ENCODE data around the gene ALPL.

ALPL gene

DNA sequence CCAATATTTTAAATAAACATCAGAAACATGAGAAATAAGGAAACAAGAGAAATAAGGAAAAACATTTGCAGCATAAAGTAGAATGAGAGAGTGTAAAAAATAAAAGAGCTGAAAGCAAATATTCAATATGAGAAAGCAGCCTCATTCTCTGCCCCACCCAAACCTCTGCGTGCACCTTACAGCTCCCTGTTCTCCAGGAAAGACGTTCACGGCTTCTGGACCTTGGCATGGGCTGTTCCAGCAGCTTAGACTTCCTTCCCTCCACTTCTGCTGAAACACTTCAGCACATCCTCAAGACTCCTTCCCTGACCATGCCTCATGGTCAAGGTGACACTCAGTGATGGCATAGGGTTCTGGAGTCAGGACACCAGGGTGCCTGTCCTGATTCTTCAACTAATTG lies 23.3 kb downstream of the ALPL start:
- no peak for DNase-seq

DNA sequence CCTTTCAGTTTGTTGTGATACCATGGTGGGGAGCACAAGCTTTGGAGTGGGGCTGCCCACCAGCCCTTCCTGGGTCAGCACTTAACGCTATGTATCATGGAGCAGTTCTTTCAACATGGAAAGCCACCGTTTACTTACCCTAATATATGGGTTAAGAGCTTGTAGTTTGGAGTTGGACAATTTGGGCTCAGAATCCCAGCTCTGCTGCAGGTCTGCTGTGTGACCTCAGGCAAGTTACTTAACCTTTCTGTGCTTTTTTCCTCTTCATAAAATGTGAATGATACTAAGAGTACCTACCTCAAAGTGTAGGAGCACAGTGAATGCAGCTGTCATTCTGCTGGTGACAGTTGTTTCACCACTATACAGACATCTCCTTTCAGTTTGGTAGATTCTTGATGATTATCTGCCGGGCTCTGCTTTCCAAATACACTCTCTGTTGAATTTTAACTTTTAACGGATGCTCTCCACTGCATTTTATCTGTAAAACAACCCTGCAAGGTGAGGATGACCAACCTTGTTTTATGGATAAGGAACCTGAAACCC lies 23.8 kb downstream of the ALPL start:
- no peak for DNase-seq

DNA sequence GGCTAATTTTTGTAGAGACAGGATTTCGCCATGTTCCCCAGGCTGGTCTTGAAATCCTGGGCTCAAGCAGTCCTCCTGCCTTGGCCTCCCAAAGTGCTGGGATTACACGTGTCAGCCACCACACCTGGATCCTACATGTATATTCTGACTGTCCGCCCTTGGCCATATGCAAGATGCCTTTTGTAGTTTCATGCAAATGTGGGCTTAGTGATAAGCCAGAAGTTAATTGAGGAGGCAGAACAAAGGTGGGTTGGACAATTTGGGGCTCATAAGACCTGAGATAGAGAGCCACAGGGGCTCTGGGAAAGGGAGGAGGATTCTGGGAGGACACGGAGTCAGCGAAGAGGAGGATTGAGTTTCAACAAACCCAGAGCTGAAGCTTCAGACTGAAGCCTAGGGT lies 24.9 kb downstream of the ALPL start:
- DNase-seq = no peak

DNA sequence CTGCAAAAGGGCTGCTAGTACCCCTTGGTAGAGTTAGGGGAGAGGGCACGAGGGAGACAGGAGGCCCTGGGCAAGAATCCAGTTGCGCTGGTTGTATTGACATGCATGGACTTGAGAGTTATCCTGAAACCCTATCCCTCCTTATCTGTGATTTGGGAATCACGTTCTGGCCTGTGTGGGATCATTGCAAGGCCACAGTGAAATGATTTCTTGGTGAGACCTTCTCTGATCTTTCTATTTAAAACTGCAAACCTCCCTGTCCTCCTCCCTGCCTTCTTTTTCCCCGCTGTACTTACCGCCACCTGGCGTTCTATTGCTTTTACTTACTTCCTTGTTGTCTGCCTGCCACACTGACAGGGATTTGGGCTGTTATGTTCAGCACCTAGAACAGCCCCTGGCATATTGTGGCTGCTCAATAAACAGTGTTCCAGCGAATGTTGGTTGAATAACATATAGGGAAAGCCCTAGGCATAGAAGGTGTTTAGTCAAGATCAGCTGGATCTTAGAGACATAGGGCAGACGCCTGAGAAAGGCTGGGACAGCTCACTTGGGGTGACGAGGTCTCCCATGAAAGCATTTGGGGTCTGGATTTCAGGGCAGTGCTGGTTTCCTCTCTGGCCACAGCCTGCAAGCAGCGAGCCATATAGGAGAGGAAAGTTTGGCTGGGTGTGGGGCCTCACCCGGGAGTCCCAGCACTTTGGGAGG lies 25.6 kb downstream of the ALPL start:
- DNase-seq = peak; percentile 11 to 47

DNA sequence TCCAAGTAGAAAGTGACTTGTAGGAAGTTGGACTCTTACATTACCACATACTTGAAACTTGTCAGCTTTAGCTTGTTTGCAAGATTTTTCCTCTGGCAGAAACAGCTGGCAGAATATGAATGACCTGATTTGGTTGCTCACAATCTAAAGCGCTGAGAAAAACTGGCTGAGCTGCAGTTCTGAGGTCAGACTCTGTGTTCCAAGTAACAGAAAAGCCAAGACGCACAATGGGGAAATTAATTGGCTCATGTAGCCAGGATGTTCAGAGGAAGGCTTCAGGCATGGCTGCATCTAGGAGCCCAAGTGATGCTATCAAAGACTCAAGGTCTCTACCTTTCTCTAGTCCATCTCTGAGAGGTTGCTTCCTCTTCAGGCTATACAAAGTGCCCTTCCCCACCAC lies 27.0 kb downstream of the ALPL start:
- no peak for DNase-seq

DNA sequence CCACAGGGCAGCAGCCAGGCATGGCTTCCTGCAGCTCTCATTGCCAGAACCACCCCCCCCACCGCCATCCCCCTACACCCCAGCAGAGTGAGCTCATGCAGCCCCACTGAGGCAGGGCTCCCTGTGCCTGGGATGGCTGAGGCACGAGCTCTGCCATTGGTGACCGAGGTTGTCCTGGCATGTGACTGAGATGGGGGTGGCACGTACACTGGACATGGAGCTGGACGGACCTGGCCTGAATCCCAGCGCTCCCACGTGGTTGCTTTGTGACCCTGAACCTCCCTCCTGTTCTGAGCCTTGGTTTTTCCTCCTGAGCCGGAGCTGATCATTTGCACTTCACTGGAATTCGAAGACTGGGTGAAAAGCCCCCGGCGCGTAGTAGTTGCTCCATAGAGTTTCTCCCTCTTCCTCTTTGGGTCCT lies 28.3 kb downstream of the ALPL start:
- no peak for DNase-seq

DNA sequence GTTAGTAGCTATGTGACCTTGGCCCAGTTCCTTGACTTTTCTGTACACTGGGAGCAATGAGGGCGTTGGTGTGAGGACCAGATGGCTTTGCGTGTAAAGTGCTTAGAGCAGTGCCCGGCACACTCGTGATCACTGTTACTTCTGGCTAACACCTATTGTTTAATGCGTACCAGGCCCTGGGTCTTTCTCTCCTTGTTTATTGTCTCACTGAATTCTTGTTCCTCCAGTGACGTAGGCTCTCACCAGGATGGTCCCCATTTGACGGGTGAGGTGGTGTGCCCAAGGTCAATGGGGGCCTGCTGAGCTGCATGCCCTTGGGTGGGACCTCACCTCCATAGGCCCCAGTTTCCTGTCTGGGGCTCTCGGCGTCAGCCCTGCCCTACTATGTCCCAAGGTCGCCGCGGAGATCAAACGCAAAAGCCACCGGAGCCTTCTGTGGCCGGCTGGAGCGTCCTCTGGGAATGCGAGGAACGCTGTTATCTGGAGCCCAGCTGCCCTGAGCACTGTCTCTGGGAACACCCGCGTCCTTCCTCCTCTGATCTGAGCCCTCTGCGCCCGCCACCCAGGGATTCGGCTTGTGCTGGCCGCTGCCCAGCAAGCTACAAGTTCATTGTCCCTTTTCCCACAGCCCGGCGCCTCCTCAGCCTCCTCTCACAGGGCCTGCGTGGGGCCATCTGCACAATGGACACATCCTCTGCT lies 28.9 kb downstream of the ALPL start:
- DNase-seq = no peak

DNA sequence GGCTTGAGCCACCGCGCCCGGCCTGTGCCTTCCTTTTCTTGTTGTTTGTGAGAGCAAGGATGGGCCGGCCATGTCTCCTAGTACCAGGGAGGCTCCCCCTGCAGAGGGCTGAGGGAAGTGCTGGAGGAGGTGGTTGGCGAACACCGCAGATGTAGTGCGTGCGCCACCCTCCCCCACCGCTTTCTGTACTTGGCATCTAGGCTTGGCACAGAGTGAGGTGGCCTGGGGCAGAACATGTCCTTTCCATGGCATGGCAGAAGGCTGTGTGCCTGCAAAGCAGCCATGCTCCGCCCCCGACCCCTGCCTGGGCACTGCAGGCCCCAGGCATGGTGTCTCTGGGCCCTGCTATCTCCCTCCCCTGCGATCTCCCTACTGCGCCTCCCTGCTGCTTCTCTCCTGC lies 30.7 kb downstream of the ALPL start:
- DNase-seq = peak; percentile 14 to 44

DNA sequence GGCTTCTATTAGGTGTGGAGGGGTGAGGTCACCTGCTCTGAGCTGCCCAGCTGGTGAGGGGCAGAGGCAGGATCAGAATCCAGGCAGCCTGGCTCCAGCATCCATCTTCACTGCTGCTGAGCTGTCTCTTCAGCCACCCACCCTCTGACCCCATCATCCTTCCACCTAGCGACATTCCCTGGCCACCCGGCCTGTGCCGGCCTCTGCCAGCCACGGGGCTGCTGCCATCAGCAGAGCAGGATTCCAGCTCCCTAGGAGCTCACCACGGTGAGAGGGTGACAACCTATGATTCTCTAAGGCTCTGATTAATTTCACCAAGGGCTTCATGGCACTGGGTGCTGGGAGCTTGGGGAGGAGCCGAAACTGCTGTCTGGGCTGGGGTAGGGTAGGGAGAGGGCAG lies 32.1 kb downstream of the ALPL start:
- no peak for DNase-seq

DNA sequence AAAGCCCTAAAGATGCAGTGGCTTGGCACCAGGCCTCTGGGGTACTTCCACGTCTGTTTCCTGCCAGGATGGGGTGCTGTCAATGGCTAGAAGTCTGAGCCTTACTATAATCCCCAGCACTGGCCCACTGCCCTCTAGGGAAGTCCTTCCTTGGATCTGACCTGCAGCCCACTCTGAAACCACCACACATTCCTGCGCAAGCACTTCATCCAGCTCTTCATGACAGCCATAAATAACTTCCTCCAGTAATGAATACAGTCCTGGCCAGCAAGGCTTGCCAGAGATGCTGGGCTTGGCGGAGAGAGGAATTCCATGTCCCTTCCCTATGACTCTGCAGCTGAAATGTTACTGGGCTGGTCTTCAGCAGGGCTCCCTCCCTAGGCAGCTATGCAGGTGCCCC lies 32.6 kb downstream of the ALPL start:
- peak in 1 of 2 experiments; percentile 6 for DNase-seq

DNA sequence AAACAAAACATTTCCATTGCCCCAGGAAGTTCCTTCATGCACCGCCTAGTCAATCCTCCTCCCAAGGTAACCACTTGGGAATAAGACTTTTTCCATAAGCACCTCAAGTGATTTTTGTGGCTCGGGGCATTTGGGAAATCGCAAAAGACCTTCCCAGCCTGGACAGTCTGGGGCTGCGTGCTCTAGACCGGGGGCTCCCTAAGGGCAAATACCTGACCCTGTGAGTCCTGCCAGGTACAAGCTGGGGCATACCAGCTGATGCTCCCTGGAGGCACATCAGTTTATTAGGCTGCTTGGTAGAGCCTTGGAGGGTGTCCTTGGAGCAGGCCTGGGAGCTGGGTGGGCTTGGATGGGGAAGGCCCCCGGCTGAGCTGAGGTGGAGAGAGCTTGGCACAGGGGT lies 34.4 kb downstream of the ALPL start:
- DNase-seq = no peak

DNA sequence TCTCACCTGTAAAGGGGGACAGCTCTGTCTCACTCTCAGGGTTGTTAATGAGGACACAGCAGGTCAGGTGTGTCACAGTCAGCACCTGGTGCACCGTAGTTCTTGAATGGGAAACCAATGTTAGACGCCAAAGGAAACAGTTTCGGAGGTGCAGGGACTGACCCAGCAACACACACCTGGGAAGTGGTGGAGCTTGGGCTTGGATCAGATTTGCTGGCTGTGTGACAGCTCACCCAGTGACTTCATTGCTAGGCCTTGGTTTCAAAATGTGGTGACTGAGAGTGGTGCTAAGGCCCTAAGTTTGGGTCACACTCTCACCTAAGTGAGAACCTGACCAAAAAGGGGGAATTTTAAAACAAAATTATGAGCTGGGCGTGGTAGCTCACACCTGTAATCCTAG lies 34.9 kb downstream of the ALPL start:
- no peak for DNase-seq

DNA sequence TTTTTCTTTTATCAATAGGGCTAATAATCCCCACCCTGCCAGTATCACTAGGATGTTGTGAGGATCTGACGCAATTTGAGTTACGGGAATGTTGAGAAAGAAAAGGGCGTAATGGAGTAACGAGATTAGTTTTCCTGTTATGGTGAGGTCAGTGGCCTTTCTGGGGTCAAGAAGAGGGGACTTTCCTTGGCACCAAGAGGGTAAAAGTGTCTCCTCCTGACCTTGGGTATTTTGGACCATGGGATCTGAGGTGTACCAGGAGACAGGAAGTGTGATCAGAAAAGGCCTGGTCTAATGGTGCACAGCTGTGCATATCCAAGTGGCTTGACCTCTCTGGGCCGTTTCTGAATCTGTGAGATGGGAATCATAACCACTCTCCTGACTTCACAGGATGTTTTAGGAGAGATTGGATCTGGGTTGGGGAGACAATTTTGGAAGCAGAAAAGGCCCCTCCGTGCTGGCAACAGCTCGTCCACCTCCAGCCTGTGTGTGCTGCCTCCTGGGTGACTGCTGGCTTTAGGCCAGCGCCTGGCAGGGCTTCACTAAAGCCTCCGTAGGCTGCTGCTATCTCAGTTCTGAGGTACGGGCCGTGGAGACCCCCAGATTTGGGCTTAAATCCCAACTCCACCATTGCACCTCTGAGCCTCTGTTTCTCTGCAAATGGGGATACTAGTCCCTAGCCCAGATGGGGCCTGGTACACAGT lies 37.1 kb downstream of the ALPL start:
- peak in 1 of 2 experiments; percentile 32 for DNase-seq

DNA sequence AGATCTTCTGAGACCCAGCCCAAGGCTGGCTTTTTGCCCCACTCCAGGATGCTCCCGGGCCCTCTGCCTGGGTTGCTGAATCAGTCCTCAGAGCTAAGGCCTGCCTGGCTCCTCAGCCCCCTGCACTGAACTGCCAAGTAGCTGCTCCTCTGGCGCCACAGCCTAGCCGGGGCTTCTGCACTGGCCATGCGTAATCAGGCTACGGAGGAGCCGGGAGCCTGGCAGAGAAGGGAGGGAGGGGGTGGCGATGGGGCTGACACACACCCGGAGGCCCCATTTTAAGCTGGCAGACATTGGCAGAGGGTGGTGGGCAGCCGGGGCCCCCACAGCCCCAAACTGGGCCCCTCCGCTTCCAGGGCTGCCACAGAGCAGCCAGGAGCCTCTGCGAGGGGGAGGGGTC lies 38.7 kb downstream of the ALPL start:
- peak in 1 of 2 experiments; percentile 35 for DNase-seq

DNA sequence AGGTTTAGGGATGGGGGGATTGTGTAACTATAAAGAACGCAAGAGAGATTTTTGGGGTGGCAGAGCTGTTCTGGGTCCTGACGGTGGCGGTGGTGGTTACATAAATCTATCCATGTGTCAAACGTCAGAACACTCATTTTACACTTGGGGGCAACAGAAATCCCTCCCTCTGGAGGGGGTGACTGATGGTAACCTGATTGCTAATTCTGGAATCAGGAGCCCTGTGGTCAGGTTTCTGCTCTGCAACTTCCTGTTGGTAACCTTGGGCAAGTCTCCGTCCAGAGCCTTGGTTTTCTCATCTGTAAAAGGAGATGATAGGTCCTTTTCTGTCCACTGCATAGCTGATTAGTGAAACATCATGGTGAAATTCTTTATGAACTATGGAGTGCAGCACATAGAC lies 40.9 kb downstream of the ALPL start:
- DNase-seq = no peak

DNA sequence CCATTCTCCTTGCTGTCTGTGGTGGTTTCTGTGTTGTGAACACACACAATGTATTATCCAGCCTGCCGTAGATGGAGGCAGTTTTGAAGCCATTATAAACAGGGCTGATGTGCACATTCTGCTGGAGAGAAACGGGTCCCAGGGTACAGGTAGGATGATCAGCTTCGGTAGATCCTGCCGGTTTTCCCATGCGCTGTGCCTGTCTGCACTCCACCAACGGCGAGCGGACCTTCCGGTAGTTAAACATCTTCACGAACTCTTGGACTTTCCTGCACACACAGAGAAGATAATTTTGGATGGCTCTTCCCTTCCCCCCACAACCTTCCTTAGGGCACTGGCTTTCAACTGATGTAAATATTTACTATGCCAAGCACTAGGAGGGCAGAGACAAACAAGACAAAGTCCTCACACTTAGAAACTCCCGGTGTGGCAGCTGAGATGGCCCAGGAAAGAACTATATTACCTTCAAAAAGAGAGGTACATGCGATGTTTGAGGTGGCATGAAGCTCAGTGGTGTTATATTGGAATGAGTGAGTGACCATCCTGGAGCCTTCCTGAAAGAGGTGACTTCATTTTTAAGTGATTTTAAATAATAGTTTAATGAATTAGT lies 41.7 kb downstream of the ALPL start:
- no peak for DNase-seq

DNA sequence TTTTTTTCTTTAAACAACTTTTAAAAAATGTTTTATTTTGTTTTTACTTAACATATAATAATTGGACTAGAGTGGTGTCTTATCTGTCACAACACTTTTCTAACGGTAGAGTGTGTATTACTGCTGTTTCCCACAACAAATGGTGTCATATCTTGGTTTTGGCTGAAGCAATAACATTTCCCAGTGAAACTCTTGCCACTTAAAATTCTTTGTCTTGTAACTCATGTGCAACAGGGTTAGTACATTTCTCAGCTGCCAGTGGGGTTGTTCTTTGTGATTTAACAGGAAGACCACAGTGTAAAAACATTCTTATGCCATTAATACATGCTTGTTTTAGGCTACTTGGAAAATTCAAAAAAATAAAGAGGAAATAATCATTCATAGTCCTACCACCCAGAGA lies 43.5 kb downstream of the ALPL start:
- DNase-seq = no peak

DNA sequence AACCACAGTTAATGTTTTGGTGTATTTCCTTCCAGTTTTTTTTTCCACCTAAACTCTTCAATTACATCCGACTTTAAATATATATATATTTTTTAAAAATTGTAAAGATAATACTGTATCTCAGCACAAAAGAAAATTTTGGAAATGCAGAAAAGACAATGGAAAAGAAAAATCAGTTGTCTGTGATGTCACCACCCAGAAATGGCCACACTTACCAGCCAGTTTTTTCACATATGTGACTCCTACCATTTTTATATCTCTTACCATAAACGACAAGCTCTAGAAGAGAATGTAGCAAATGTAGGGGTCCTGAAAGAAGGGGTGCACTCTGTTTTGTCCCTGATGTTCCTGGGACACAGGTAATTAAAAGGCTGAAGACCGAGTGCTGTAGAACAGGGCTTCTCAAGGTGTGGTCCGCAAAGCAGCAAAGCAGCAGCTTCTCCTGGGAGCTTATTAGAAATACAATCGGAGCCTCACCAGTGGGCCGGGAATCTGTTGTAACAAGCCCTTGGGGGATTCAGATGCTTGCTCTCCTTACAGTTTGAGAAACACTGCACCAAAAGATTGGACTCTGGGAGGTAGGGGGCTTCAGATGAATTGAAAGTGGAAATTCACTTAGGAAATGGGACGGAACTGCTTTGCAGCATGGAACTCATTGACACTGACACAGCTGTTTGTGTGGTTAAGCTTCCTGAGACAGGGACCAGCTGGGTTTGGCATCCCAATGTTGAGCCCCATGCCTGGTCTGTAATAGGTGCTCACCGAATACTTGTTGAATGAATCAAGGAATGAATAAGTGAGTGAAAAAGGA lies 44.1 kb downstream of the ALPL start:
- DNase-seq = no peak

DNA sequence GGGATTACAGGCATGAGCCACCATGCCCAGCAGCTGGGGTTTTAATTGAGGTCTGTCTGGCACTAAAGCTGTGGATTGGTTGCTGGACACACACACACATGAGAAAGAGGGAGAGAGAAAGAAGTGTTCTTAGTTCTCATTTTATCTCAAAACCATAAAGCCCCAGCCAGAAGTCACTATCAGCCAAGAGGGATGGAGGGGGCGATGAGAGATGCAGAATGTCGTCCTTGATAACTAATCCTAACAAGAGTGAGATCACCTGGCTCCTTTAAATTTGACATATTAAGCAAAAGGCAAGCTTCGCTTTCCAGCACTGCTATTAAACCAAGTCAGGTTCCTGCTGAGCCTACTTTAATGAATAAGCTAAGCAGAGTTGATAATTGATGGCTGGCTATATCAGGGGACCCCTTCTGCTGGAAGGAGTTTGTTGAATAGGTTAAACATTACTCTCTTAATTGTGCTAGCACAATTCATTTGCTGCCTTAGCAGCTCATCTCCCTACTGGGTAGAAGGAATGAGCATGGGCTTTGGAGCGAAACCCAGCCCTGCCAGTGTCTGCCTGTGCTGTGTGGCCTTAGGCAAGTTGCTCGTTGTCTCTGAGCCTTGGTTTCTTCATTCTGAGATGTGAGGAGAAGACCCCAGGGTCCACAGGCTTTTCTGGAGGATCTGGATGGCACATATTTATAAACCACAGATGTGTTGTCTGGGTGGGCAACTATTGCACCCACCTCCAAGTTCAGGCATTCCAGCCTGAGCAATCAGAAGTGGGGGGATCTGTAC lies 50.8 kb downstream of the ALPL start:
- no peak for DNase-seq

DNA sequence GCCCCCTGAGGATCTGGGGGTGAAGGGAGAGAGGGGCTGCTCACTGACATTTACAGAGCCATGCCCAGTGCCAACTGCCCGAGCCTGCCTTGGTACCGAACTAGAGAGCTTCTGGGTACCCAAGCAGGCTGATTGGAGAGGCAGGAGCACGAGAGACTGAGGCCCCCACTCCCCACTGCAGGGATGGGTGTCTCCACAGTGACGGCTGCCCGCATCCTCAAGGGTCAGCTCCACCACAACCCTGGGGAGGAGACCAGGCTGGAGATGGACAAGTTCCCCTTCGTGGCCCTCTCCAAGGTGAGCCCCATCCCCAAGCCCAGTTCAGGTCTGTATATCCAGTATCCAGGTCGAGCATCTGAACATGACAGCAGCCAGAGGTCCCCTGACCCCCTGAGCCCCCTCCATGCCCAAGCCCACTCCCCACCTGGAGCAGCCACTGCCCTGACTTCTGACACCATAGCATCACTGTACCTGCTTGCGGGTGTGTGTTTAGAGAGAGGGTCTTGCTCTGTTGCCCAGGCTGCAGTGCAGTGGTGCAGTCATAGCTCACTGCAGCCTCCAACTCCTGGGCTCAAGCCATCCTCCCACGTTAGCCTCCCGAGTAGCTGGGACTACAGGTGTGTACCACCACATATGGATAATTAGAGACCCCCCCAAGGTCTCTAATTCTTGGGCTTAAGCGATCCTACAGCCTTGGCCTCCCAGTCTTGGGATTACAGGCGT lies 51.9 kb downstream of the ALPL start:
- DNase-seq = no peak

DNA sequence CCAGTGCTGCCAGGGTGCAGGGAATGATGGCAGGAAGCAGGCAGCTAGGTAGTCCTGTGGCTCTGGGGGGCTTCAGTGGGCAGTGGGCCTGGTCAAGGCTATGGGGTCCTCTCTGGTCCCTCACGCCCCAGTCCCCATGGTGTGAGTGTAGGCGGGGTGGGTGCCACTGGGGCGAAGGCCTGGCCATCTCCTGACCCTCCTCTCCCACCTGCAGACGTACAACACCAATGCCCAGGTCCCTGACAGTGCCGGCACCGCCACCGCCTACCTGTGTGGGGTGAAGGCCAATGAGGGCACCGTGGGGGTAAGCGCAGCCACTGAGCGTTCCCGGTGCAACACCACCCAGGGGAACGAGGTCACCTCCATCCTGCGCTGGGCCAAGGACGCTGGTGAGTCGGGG lies 53.7 kb downstream of the ALPL start:
- no peak for DNase-seq
